GM19025 (cell line): ENCODE results near the gene AMBRA1.

Experiments used
- ATAC-seq: cut with Tn5 transposase; IDR thresholded peaks from one replicate; pipeline ENCODE4 v1.9.1; 2021; ENCODE audit warnings: mild to moderate bottlenecking, low read depth, moderate library complexity; ENCODE audit not compliant: unreplicated experiment

AMBRA1 gene

GRCh38 chr11:46574656-46575055, 19.2 kb downstream of the AMBRA1 start:
- no peak for ATAC-seq

DNA sequence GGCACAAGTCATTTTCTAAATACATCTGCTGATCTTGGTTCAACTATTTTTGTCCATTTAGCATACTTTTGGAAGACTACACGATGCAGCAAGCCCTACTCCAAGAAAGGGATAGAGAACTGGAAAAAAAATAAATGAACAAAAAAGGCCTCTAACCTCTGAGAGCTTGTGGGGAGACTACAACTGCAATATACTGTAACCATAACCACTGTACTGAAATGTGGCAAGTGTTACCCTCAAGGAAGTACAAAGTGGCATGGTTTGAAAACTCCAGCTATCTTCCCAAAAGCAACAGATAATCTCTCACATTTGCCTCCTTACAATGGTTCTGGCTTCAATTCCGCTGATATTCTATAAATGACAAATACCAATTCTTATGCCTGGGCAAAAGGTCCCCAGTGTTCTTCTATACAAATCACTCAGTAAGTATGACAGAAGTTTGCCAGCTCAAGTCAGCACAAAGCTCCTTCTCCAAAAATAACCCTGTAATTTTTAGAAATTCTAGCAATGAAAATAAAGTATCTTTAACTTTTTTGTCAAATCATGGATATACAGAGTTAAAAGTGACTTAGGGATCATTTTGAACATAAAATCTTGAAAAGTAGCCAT, 22.9 kb downstream of the AMBRA1 start:
- ATAC-seq, result no peak

- no peak for ATAC-seq
Observed at GRCh38 chr11:46565232-46565840, 28.5 kb downstream of the AMBRA1 start.

DNA sequence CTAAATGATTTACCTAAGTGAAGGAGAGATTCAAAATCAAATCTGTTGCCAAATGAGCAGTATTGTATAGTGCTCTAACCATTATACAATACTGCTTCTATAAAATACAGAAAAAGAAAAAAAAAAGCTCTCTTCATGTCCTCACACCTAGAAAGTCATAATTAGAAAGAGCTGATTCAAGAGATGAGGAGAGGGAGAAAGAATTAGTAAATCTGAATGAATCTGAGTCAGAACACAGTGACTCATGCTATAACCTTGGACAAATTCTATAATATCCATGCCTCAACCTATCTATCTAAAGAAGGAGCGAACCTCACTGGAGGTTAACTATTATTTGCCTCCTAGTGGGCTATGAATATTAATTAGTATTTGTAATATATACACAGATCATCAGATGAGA, 29.4 kb downstream of the AMBRA1 start:
- no peak for ATAC-seq

DNA sequence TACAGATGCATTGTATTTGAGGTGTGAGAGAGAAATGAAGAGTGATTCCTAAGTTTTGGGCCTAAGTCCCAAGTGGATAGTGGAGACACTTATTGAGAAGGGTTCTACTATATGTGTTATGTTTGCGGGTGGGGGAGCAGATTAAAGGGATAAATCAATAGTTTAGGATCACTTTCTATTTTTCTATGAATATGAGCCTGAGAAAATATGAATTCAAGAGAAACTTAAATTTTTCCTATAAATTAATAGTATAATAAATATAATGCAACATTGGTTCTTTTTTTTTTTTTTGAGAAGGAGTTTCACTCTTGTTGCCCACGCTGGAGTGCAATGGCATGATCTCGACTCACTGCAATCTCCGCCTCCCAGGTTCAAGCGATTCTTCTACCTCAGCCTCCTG, 31.3 kb downstream of the AMBRA1 start:
- ATAC-seq, result no peak

DNA sequence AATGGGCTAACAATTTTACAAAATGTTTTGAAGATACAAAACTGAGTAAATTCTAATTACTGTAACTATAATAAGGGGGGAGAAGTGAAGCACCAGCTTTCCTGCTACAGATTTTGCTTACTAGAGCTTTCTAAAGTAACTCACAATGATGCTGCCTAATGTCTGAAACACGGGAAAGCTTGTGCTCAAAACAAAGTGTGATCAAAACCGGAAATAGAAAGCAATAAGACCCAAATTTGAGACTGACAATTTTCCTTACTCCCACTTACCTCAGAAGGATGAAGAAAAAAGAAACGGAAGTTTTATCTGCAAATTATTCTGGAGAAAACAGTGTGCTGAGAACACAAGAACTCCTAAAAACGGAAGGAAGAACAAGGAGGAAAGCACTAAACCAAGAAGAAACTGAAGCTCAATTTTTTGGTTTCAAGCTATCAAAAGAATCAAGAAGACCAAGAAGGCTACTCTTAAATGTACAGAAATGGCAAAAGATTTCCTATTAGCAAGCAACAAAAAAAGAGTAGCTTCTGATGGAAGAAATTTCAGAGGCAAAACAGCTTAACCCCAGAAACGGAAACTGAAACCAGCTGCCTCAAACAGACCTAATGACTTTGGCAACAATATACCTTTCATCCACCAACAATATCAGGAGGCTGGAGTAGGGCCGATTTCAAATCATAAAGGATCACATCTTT, 33.4 kb downstream of the AMBRA1 start:
- ATAC-seq, result no peak

GRCh38 chr11:46559815-46560214, 34.0 kb downstream of the AMBRA1 start:
- no peak for ATAC-seq

- ATAC-seq, result no peak
Observed at GRCh38 chr11:46557684-46558151, 36.1 kb downstream of the AMBRA1 start.

DNA sequence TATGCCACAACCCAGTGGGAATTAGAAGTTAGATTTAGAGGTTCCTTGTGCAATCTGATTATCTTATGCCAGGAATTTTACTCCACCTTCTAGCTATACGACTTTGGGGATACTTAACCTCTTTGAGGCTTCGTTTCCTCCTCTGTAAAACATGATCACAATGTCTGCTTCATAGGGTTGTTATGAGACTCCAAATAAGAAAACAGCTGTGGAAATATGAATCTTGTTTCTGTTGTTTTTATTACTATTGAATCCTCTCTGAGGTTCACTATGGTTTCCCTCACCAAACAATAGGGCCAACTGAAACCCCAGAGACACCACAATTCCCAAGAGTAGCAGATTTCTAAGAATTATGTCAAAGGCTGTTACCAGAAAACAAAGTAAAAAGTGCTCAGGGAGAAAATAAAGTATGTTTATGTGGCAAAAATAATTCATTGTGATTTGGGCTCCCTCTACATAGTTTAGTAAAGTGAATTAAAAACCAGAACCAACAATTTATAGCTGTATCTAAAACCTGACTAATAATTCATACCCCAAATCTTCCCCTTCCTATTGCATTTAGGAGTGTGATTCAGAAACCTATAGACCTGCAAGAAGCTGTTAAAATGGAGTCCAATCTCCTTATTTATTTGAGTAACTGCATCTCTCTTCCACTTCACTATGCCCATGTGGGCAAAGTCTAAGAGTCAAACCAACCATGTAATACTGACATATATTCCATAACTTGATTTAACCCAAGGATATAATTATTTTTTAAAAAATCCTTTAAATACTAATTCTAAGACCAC, 38.4 kb downstream of the AMBRA1 start:
- ATAC-seq, result no peak

- no peak for ATAC-seq
Observed at GRCh38 chr11:46554213-46555147, 39.3 kb downstream of the AMBRA1 start.

DNA sequence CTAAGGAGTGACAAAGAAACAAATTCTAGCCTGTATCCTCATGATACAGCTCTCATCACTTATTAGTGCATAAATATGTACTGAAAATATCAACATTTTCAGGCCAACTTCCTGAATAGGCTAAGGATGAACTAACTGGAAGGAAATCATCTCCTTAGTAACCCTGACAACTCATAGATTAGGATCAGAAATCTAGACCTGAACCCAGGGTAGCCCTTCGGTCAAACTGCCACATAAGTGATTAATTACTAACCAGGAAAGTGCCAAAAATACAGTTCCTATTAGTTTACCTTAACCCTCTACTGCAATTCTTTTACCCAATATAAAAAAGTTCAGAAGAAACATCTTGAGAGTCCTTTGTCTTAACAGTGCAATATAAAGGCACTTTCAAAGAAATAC, 40.0 kb downstream of the AMBRA1 start:
- no peak for ATAC-seq

DNA sequence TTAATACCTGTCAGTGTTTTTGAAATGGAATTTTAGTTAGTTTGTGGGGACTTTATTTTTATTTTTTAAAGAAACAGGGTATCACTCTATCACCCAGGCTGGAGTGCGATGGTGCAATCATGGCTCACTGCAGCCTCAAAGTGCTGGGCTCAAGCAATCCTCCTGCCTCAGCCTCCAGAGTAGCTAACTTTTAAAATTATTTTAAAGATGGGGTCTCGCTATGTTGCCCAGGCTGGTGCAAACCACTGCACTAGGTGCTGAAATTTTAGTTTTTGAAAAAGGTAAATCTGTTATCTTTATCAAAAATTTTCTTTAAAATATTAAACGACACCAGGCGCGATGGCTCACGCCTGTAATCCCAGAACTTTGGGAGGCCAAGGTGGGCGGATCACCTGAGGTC, 42.6 kb downstream of the AMBRA1 start:
- ATAC-seq, result no peak

DNA sequence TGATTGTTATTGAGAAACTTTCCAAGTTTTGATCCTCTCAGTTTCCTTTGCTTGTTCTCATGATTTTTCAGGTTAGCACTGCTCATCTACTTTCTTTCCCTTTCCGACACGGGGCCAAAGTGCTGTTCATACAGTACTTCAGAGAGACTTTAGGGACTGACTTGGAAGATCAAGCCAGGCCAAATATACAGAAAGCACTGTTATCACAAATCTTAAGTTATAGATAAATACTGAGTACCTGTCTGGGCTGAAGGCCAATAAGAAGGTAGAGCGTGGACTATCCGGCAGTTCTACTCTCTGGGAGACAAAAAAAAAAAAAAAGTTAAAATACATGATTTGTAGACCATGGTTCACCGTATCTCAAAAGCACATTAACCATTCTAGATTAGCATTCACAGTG, 46.2 kb downstream of the AMBRA1 start:
- ATAC-seq, result no peak

DNA sequence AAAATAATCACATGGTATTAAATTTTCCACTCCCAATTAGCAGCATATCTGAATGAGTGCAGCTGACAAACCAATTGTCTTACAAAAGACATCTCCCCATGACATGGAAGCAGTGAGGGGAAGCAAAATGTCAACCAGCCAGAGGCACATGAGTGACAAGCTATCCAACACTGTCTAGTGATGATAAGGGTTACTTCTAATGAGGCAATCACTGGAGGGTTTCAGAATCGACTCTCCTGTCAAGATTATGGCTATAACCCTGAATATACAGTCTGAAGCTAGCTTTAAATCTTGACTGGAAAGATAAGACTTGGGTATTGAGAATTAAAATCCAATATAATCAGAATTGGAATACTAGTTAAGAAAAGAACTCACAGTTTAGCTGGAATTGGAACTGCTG, 50.3 kb downstream of the AMBRA1 start:
- no peak for ATAC-seq

- ATAC-seq, result no peak
Observed at GRCh38 chr11:46541593-46542371, 52.0 kb downstream of the AMBRA1 start.

GRCh38 chr11:46540807-46541206, 53.0 kb downstream of the AMBRA1 start:
- no peak for ATAC-seq

DNA sequence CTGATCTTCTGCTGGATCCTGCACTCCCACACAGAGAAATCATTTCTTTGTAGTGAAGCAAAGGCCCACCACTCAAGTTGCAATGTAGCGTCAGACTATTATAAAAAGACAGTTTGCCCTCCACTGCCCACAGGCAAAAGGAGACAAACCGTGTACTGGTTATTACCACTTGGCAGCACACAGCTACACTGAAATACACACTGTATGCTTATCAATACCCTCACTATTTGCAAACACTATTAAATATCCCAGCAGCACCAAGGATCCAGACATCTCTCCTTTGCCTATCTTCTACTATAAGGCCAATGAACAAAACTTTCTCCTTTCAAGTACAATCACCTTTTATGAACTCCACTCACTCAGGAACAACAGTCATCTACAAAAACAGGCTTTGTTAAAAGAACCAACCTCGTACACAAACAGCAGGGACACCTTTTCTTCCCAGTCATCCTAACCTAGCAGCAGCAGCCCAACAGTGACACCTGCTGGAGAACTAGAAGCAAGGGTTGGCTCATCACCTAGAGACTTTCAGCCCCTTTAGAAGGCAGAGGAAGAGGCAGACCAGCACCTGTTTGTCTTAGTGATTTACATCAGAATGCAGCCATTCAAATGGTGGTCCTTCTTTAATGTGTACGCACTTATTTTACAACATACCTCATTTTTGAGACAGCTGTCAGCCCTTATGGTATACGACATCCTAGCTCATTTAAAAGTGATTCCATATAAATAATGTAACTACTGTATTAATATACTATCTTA, 56.1 kb downstream of the AMBRA1 start:
- no peak for ATAC-seq

DNA sequence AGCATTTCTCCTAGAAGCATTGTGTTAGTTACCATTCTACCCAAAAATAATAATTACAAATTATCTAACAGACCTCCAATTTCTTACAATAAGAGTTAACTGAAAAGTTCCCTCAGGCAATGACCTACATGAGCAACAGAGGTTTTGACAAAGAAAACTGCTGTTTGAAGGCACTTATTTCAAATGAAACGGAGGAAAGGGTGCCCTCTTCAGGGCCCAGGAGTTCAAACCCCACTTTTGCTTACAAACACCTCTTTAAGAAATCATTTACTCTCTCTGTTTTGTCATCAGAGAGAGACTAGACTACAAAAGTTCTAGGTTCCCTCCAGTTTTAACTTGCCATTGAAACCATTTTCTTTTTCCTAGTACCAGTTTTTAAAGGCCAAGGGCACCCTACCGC, 56.7 kb downstream of the AMBRA1 start:
- ATAC-seq, result no peak

GRCh38 chr11:46535688-46536087, 58.1 kb downstream of the AMBRA1 start:
- no peak for ATAC-seq
